ENCODE measurements around the gene OR5H14. TPM values are rescaled to one million over a fixed set of nuclear protein-coding genes. Genes with fewer than 3 reads are reported as not detected.

The OR5H14 gene
- total RNA-seq, 1 donor from 2014 or later: not detected

GRCh38 chr3:98199020-98199419 lies 51.7 kb downstream of the OR5H14 start:
- no peaks in the 10 kb centered on the region for H3K36me3 Mint-ChIP-seq (ENCODE audit: low read depth)
- no peaks in the 10 kb centered on the region for H3K4me1 Mint-ChIP-seq
- TF ChIP-seq CTCF (conservative IDR thresholded peaks at IDR 0.05): no peak
- H3K9me3 Mint-ChIP-seq: peaks cover 4% of the 10 kb centered on the region
- DNase-seq (ENCODE audit: low read depth, low spot score): no peak
- no peak overlapping the region for H3K4me3 Mint-ChIP-seq
- H3K27ac Mint-ChIP-seq (ENCODE audit: unreplicated experiment): no peak overlapping the region
- no peaks in the 10 kb centered on the region for H3K27me3 Mint-ChIP-seq (ENCODE audit: low read depth)

Other genes starting within 250 kb of the OR5H14 start
- 21.0 and 22.6 TPM in 2 replicates for gene RIOX2, start 175.0 kb upstream of the OR5H14 start, total RNA-seq
- gene GABRR3, start 112.2 kb upstream of the OR5H14 start, total RNA-seq: not detected in 2 replicates
- not detected in 2 replicates for gene OR5AC2, start 60.3 kb upstream of the OR5H14 start, total RNA-seq
- gene OR5H1, start 16.8 kb upstream of the OR5H14 start, total RNA-seq: not detected in 2 replicates
- not detected in 2 replicates for gene OR5H15, start 19.2 kb downstream of the OR5H14 start, total RNA-seq
- gene OR5H6, start 116.8 kb downstream of the OR5H14 start, total RNA-seq: not detected in 2 replicates
- gene OR5H2, start 135.0 kb downstream of the OR5H14 start, total RNA-seq: not detected in 2 replicates
- gene OR5K4, start 206.4 kb downstream of the OR5H14 start, total RNA-seq: not detected in 2 replicates
- gene OR5K3, start 243.2 kb downstream of the OR5H14 start, total RNA-seq: not detected in 2 replicates

Measured in neural crest cell (in vitro differentiated cells).